Measurements from ENCODE around the gene TJP2.
A peak's percentile ranks its signal among the peaks of the same experiment; 100 is the strongest.

TJP2 gene

GRCh38 chr9:69174616-69175463, 763 bp downstream of the TJP2 start:
- Histone ChIP-seq H2BK15ac (ENCODE audit: low read length) (no peak overlapping the region), H2BK12ac (ENCODE audit: low read length) (no peak overlapping the region), H3K18ac (ENCODE audit: low read length) (no peak overlapping the region), H3K9me3 (replicated peaks in 1 of 2; ENCODE audit: control insufficient read depth in 2 of 2, insufficient read depth in 1 of 2, low read depth in 1 of 2, low read length in 2 of 2) (no peaks in the 10 kb centered on the region), H3K4me1 (ENCODE audit: control insufficient read depth in 2 of 2, insufficient read depth in 1 of 2, low read depth in 1 of 2, low read length in 2 of 2) (peaks cover 5 to 13% of the 10 kb centered on the region in 2 donors), H3K27ac (replicated peaks; ENCODE audit: low read length) (no peak overlapping the region), H3K14ac (ENCODE audit: low read length) (no peak overlapping the region), H4K91ac (ENCODE audit: low read depth, low read length, poor library complexity) (no peak overlapping the region), H2AK5ac (ENCODE audit: low read depth, low read length) (no peak overlapping the region), H4K8ac (ENCODE audit: low read depth, low read length) (no peak overlapping the region), H2AFZ (ENCODE audit: low read length) (peak overlapping the region; percentile 94), H3K36me3 (replicated peaks in 1 of 2; ENCODE audit: control insufficient read depth in 2 of 2, insufficient read depth in 2 of 2, low read length in 2 of 2) (no peaks in the 10 kb centered on the region), H3K4me3 (ENCODE audit: low read length in 2 of 2) (peak overlapping the region; percentile 66 to 85), H3K23ac (ENCODE audit: low read depth, low read length, poor library complexity) (no peak overlapping the region), H3K4ac (ENCODE audit: low read length) (no peak overlapping the region), H3K4me2 (ENCODE audit: insufficient read depth, low read length, poor library complexity, severe bottlenecking) (peak overlapping the region; percentile 98), H2BK5ac (ENCODE audit: low read length) (no peak overlapping the region), H3K27me3 (ENCODE audit: control insufficient read depth in 3 of 3, insufficient read depth in 3 of 3, low read depth in 1 of 3, low read length in 3 of 3) (peaks cover 0 to 6% (median 0%) of the 10 kb centered on the region in 3 experiments), H2BK120ac (ENCODE audit: low read depth, low read length) (no peak overlapping the region), H3K79me1 (ENCODE audit: low read depth, low read length) (peaks cover 5% of the 10 kb centered on the region), H3K9ac (ENCODE audit: low read depth, low read length, poor library complexity) (peak overlapping the region; percentile 88)
- no CpG with 5 or more reads among the region's 21 CpGs for WGBS, 2 donors (ENCODE audit: extremely low coverage in 2 of 2, insufficient read length in 2 of 2, insufficient replicate concordance in 1 of 2)
- no peak for DNase-seq (ENCODE audit: low spot score)

- Histone ChIP-seq H2BK15ac (ENCODE audit: low read length) (no peak overlapping the region), H2AK5ac (ENCODE audit: low read depth, low read length) (no peak overlapping the region), H2BK120ac (ENCODE audit: low read depth, low read length) (no peak overlapping the region), H3K36me3 (replicated peaks in 1 of 2; ENCODE audit: control insufficient read depth in 2 of 2, insufficient read depth in 2 of 2, low read length in 2 of 2) (no peaks in the 10 kb centered on the region), H3K9me3 (replicated peaks in 1 of 2; ENCODE audit: control insufficient read depth in 2 of 2, insufficient read depth in 1 of 2, low read depth in 1 of 2, low read length in 2 of 2) (no peaks in the 10 kb centered on the region), H3K4me1 (ENCODE audit: control insufficient read depth in 2 of 2, insufficient read depth in 1 of 2, low read depth in 1 of 2, low read length in 2 of 2) (peaks cover 5 to 13% of the 10 kb centered on the region in 2 donors), H3K23ac (ENCODE audit: low read depth, low read length, poor library complexity) (no peak overlapping the region), H3K79me1 (ENCODE audit: low read depth, low read length) (peaks cover 5% of the 10 kb centered on the region), H2AFZ (ENCODE audit: low read length) (no peak overlapping the region), H2BK12ac (ENCODE audit: low read length) (no peak overlapping the region), H4K91ac (ENCODE audit: low read depth, low read length, poor library complexity) (no peak overlapping the region), H3K4ac (ENCODE audit: low read length) (no peak overlapping the region), H3K27me3 (ENCODE audit: control insufficient read depth in 3 of 3, insufficient read depth in 3 of 3, low read depth in 1 of 3, low read length in 3 of 3) (peaks cover 0 to 6% (median 0%) of the 10 kb centered on the region in 3 experiments), H3K4me2 (ENCODE audit: insufficient read depth, low read length, poor library complexity, severe bottlenecking) (no peak overlapping the region), H3K14ac (ENCODE audit: low read length) (no peak overlapping the region), H3K9ac (ENCODE audit: low read depth, low read length, poor library complexity) (no peak overlapping the region), H3K27ac (replicated peaks; ENCODE audit: low read length) (no peak overlapping the region), H3K4me3 (ENCODE audit: low read length in 2 of 2) (no peak overlapping the region), H4K8ac (ENCODE audit: low read depth, low read length) (no peak overlapping the region), H3K18ac (ENCODE audit: low read length) (no peak overlapping the region), H2BK5ac (ENCODE audit: low read length) (no peak overlapping the region)
- no CpG with 5 or more reads among the region's 8 CpGs for WGBS, 2 donors (ENCODE audit: extremely low coverage in 2 of 2, insufficient read length in 2 of 2, insufficient replicate concordance in 1 of 2)
- DNase-seq (ENCODE audit: low spot score): no peak
Measured at GRCh38 chr9:69175486-69175885, 1.4 kb downstream of the TJP2 start.

DNA sequence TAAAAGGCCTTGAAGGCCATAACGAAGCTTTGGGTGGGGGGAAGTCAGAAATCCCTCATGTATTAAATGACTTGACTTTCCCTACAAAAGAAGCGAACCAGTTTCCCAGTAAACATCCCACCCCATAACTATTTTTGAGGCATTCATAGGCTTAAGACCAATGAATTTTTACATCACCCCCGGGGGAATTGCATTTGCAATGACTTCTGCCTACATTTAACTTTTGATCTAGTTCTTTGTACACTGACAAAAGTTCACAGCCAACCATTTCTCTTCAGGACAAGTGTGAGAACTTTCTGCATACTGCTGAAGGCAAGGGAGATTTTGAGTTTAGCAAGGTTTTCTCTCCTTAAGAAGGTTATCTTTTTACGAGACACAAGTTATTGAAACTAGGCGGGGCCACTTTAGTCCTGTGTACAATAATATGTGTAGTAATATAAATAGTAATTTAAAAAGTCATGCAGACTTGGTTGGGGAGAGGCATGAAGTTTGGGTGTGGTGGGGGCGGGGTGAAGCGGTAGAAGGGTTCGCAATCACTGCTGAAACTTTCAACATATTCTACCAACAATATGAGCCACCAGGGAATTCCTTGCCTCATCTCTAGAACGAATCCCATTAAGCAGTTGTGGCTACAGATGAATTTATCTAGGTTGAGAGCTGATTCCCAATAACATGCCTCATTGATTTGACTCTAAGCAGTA, 2.5 kb downstream of the TJP2 start:
- DNase-seq (ENCODE audit: low spot score): no peak
- no peak overlapping the region for H2AK5ac ChIP-seq (ENCODE audit: low read depth, low read length)
- H2BK15ac ChIP-seq (ENCODE audit: low read length): no peak overlapping the region
- no peak overlapping the region for H3K9ac ChIP-seq (ENCODE audit: low read depth, low read length, poor library complexity)
- no peak overlapping the region for H2BK120ac ChIP-seq (ENCODE audit: low read depth, low read length)
- no peaks in the 10 kb centered on the region for H3K9me3 ChIP-seq (replicated peaks in 1 of 2; ENCODE audit: control insufficient read depth in 2 of 2, insufficient read depth in 1 of 2, low read depth in 1 of 2, low read length in 2 of 2)
- H3K36me3 ChIP-seq (replicated peaks in 1 of 2; ENCODE audit: control insufficient read depth in 2 of 2, insufficient read depth in 2 of 2, low read length in 2 of 2): no peaks in the 10 kb centered on the region
- H4K91ac ChIP-seq (ENCODE audit: low read depth, low read length, poor library complexity): no peak overlapping the region
- no peak overlapping the region for H3K4me3 ChIP-seq (ENCODE audit: low read length in 2 of 2)
- H4K8ac ChIP-seq (ENCODE audit: low read depth, low read length): no peak overlapping the region
- H2BK12ac ChIP-seq (ENCODE audit: low read length): no peak overlapping the region
- no peak overlapping the region for H3K14ac ChIP-seq (ENCODE audit: low read length)
- peaks cover 5 to 13% of the 10 kb centered on the region in 2 donors for H3K4me1 ChIP-seq (ENCODE audit: control insufficient read depth in 2 of 2, insufficient read depth in 1 of 2, low read depth in 1 of 2, low read length in 2 of 2)
- WGBS, 2 donors (ENCODE audit: extremely low coverage in 2 of 2, insufficient read length in 2 of 2, insufficient replicate concordance in 1 of 2): no CpG with 5 or more reads among the region's 9 CpGs
- H3K18ac ChIP-seq (ENCODE audit: low read length): no peak overlapping the region
- peaks cover 0 to 6% (median 0%) of the 10 kb centered on the region in 3 experiments for H3K27me3 ChIP-seq (ENCODE audit: control insufficient read depth in 3 of 3, insufficient read depth in 3 of 3, low read depth in 1 of 3, low read length in 3 of 3)
- H2AFZ ChIP-seq (ENCODE audit: low read length): no peak overlapping the region
- no peak overlapping the region for H3K4ac ChIP-seq (ENCODE audit: low read length)
- peaks cover 5% of the 10 kb centered on the region for H3K79me1 ChIP-seq (ENCODE audit: low read depth, low read length)
- no peak overlapping the region for H3K4me2 ChIP-seq (ENCODE audit: insufficient read depth, low read length, poor library complexity, severe bottlenecking)
- no peak overlapping the region for H3K23ac ChIP-seq (ENCODE audit: low read depth, low read length, poor library complexity)
- no peak overlapping the region for H3K27ac ChIP-seq (replicated peaks; ENCODE audit: low read length)
- no peak overlapping the region for H2BK5ac ChIP-seq (ENCODE audit: low read length)

GRCh38 chr9:69178583-69179011, 4.5 kb downstream of the TJP2 start:
- peaks cover 4 to 13% of the 10 kb centered on the region in 2 donors for H3K4me1 ChIP-seq (ENCODE audit: control insufficient read depth in 2 of 2, insufficient read depth in 1 of 2, low read depth in 1 of 2, low read length in 2 of 2)
- no peaks in the 10 kb centered on the region for H3K36me3 ChIP-seq (replicated peaks in 1 of 2; ENCODE audit: control insufficient read depth in 2 of 2, insufficient read depth in 2 of 2, low read length in 2 of 2)
- H2BK15ac ChIP-seq (ENCODE audit: low read length): no peak overlapping the region
- H2BK12ac ChIP-seq (ENCODE audit: low read length): no peak overlapping the region
- peaks cover 5% of the 10 kb centered on the region for H3K79me1 ChIP-seq (ENCODE audit: low read depth, low read length)
- WGBS, 2 donors (ENCODE audit: extremely low coverage in 2 of 2, insufficient read length in 2 of 2, insufficient replicate concordance in 1 of 2): no CpG with 5 or more reads among the region's 3 CpGs
- H3K27me3 ChIP-seq (ENCODE audit: control insufficient read depth in 3 of 3, insufficient read depth in 3 of 3, low read depth in 1 of 3, low read length in 3 of 3): peaks cover 0 to 6% (median 0%) of the 10 kb centered on the region in 3 experiments
- H3K4ac ChIP-seq (ENCODE audit: low read length): no peak overlapping the region
- no peak overlapping the region for H3K9ac ChIP-seq (ENCODE audit: low read depth, low read length, poor library complexity)
- no peak overlapping the region for H2AK5ac ChIP-seq (ENCODE audit: low read depth, low read length)
- no peak overlapping the region for H2BK5ac ChIP-seq (ENCODE audit: low read length)
- no peak overlapping the region for H3K18ac ChIP-seq (ENCODE audit: low read length)
- H2BK120ac ChIP-seq (ENCODE audit: low read depth, low read length): no peak overlapping the region
- H3K4me2 ChIP-seq (ENCODE audit: insufficient read depth, low read length, poor library complexity, severe bottlenecking): no peak overlapping the region
- H3K23ac ChIP-seq (ENCODE audit: low read depth, low read length, poor library complexity): no peak overlapping the region
- no peak overlapping the region for H3K4me3 ChIP-seq (ENCODE audit: low read length in 2 of 2)
- no peak overlapping the region for H4K91ac ChIP-seq (ENCODE audit: low read depth, low read length, poor library complexity)
- no peak for DNase-seq (ENCODE audit: low spot score)
- H2AFZ ChIP-seq (ENCODE audit: low read length): no peak overlapping the region
- H4K8ac ChIP-seq (ENCODE audit: low read depth, low read length): no peak overlapping the region
- H3K14ac ChIP-seq (ENCODE audit: low read length): no peak overlapping the region
- H3K9me3 ChIP-seq (replicated peaks in 1 of 2; ENCODE audit: control insufficient read depth in 2 of 2, insufficient read depth in 1 of 2, low read depth in 1 of 2, low read length in 2 of 2): no peaks in the 10 kb centered on the region
- no peak overlapping the region for H3K27ac ChIP-seq (replicated peaks; ENCODE audit: low read length)

Data from neuronal stem cell (in vitro differentiated cells).